ENCODE results near the gene NEDD8.

NEDD8 gene

GRCh38 chr14:24216345-24216699, 15.8 kb downstream of the NEDD8 start:
- no peak for TF ChIP-seq CTCF (conservative IDR thresholded peaks at IDR 0.05; ENCODE audit: low read depth)
- ChIA-PET POLR2A (ENCODE audit: low non-redundant PET) (no interaction called here), CTCF (interaction anchor here (0.6 to 1.2 kb wide), 3 partner anchors 9 to 28 kb away, joined by 3 to 4 read pairs (median 3); partner anchors contain the start of genes GMPR2 and IPO4)
- no peak for DNase-seq (ENCODE audit: low spot score)
- peak overlapping the region; percentile 94 for H3K27ac ChIP-seq

- TF ChIP-seq CTCF (conservative IDR thresholded peaks at IDR 0.05; ENCODE audit: low read depth), result peak; percentile 73
- ChIA-PET CTCF (interaction anchor here (1.0 to 1.2 kb wide), 2 partner anchors 17 to 27 kb away, joined by 3 read pairs; partner anchors contain the start of genes GMPR2 and IPO4), POLR2A (ENCODE audit: low non-redundant PET) (no interaction called here)
- peak within 1 kb of the TSS; percentile 94 for H3K27ac ChIP-seq
- DNase-seq (ENCODE audit: low spot score), result peak; percentile 85
Measured at GRCh38 chr14:24215495-24216344, 16.4 kb downstream of the NEDD8 start, which contains the start of gene MDP1. Gene MDP1, minus strand, starts transcription at chr14:24216066. Its CDS starts 111 bp downstream, at chr14:24215955.

GRCh38 chr14:24213866-24214662, 18.1 kb downstream of the NEDD8 start:
- H3K27ac ChIP-seq, result peak overlapping the region; percentile 96

GRCh38 chr14:24212924-24213865, 19.0 kb downstream of the NEDD8 start, which contains the start of gene CHMP4A:
Gene CHMP4A, minus strand, starts transcription at chr14:24213488. Its CDS starts 49 bp downstream, at chr14:24213439.
- ChIA-PET CTCF (interaction anchor here (1.4 kb wide), 1 partner anchor 18 kb away, joined by 4 read pairs; the partner anchor contains the start of gene TM9SF1), POLR2A (ENCODE audit: low non-redundant PET) (no interaction called here)
- peak within 1 kb of the TSS; percentile 96 for H3K27ac ChIP-seq
- DNase-seq (ENCODE audit: low spot score), result peak; percentile 97
- TF ChIP-seq CTCF (conservative IDR thresholded peaks at IDR 0.05; ENCODE audit: low read depth), result no peak

More at GRCh38 chr14:24213866-24214662, 18.1 kb downstream of the NEDD8 start:
- DNase-seq (ENCODE audit: low spot score), result no peak
- TF ChIP-seq CTCF (conservative IDR thresholded peaks at IDR 0.05; ENCODE audit: low read depth), result no peak
- POLR2A ChIA-PET (ENCODE audit: low non-redundant PET), result interaction anchor here (1.1 kb wide), 1 partner anchor 28 kb away, joined by 4 read pairs; no protein-coding TSS in a partner anchor
- CTCF ChIA-PET, result interaction anchor here (0.5 to 0.6 kb wide), 2 partner anchors 10 to 53 kb away, joined by 3 to 8 read pairs; partner anchors contain the start of gene IRF9

- ChIA-PET CTCF (no interaction called here), POLR2A (ENCODE audit: low non-redundant PET) (no interaction called here)
- 0 out of 2 replicates have a peak overlapping the region, but pooled peaks have one; percentile 2 for H3K27ac ChIP-seq
- DNase-seq (ENCODE audit: low spot score), result no peak
- no peak for TF ChIP-seq CTCF (conservative IDR thresholded peaks at IDR 0.05; ENCODE audit: low read depth)
Measured at GRCh38 chr14:24211311-24211710, 20.9 kb downstream of the NEDD8 start.
